Parathyroid adenoma (tissue), 2 donors: ENCODE measurements around the gene IL36B.

Experiments
- H2AFZ ChIP-seq: fragments of 300-600 bp; sonication (generic); one replicate; pipeline ENCODE4 v1.7.0; 2017; ENCODE audit warnings: antibody characterized with exemption, mild to moderate bottlenecking
- H3K27ac ChIP-seq: fragments of 300-600 bp; sonication (generic); one replicate; pipeline ENCODE4 v1.7.0; 2017
- H3K27me3 ChIP-seq: fragments of 300-600 bp; sonication (generic); one replicate; pipeline ENCODE4 v1.7.0; 2017; ENCODE audit warnings: low read length; ENCODE audit not compliant: control insufficient read depth, insufficient read depth
- H3K36me3 ChIP-seq: fragments of 300-600 bp; sonication (generic); one replicate; pipeline ENCODE4 v1.7.0; 2017; ENCODE audit warnings: low read length; ENCODE audit not compliant: control insufficient read depth, insufficient read depth
- H3K4me1 ChIP-seq: fragments of 300-600 bp; sonication (generic); one replicate; pipeline ENCODE4 v1.7.0; 2017; ENCODE audit warnings: control low read depth
- H3K4me2 ChIP-seq: fragments of 300-600 bp; sonication (generic); one replicate; pipeline ENCODE4 v1.7.0; 2017; ENCODE audit warnings: low read length
- H3K4me3 ChIP-seq: fragments of 300-600 bp; sonication (generic); one replicate; pipeline ENCODE4 v1.7.0; 2017; ENCODE audit warnings: low read depth, low read length
- H3K79me2 ChIP-seq: fragments of 300-600 bp; sonication (generic); one replicate; pipeline ENCODE4 v1.7.0; 2017; ENCODE audit warnings: control low read depth
- H3K9ac ChIP-seq: fragments of 300-600 bp; sonication (generic); one replicate; pipeline ENCODE4 v1.7.0; 2017; ENCODE audit warnings: mild to moderate bottlenecking
- H3K9me3 ChIP-seq: fragments of 300-600 bp; sonication (generic); one replicate; pipeline ENCODE4 v1.7.0; 2017; ENCODE audit warnings: low read length; ENCODE audit not compliant: control insufficient read depth
- CTCF ChIP-seq: fragments of 300-600 bp; sonication (generic); IDR thresholded peaks from one replicate; pipeline ENCODE4 v1.7.0; 2017; ENCODE audit warnings: antibody characterized with exemption, mild to moderate bottlenecking
- donor health status: primary hyperparathyroidism.

The IL36B gene

GRCh38 chr2:113093613-113093977, 40.9 kb upstream of the IL36B start:
- no peaks in the 10 kb centered on the region for H3K27me3 ChIP-seq
- H3K9me3 ChIP-seq, result no peaks in the 10 kb centered on the region
- H3K4me1 ChIP-seq, result no peaks in the 10 kb centered on the region
- no peak overlapping the region for H2AFZ ChIP-seq
- H3K27ac ChIP-seq, result no peak overlapping the region
- H3K9ac ChIP-seq, result no peak overlapping the region
- no peak overlapping the region for H3K4me2 ChIP-seq
- no peaks in the 10 kb centered on the region for H3K36me3 ChIP-seq
- no peaks in the 10 kb centered on the region for H3K79me2 ChIP-seq
- H3K4me3 ChIP-seq, result no peak overlapping the region
- no peak for TF ChIP-seq CTCF

DNA sequence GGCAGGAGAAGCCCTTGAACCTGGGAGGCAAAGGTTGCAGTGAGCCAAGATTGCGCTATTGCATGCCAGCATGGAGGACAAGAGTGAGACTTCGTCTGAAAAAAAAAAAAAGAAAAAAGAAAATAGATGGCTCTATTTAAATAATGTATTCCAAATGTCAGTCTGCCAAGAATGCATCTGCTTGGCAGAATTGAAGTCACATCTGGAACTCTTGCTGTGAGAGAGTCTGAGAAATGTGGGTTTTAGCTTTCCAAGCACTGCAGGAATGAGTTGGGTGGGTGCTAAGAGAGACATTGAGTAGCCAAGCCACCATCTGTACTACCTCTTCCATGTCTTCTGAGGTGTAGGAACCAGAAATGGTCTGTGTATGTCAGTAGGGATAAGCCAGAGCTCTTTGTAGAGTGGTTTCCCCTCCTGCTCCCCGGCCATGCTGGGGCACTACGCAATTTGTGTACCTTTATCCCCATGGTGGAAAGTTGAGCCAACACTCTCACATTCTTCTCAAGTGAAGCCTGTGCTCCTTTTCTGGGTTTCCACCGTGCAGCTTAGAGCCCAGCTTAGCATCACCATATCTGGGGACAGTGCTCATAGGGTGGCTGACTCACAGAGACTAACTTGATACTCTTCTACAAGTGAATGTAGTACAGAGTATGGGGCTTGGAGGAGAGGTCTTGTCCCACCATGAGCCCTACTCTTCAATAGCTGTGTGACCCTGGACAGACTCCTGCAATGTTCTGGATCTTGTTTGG, 40.4 kb upstream of the IL36B start:
- no peaks in the 10 kb centered on the region for H3K4me1 ChIP-seq
- no peaks in the 10 kb centered on the region for H3K9me3 ChIP-seq

DNA sequence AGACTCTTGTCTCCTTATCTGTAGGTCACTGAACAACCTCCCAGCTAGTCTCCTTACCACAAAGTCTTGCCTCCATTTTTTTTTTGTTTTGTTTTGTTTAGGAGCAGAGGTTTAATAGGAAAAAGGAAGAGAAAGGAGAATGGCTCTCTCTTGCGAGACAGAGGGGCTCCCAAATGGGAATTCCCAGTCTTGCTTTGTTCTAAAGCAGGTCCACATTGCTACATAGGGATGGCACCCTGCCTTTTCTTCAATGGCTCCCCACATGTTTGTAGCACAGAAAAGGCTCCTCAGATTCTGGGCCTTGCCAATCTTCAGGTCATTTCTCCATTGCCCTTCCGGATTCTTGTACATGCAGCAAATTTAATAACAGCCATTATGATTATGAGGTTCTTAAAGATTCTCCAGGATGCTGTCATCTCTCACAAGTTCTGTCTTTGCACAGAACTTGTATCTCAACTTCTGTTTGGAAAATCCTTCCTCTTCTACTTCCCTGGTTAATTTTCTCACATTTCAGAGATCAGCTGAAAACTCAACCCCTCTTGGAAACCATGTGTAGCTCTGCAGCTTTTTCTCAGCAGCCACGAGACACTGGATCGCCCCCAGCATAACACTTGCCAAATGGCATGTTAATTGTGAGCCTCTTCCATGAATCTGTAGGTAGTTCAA, 38.7 kb upstream of the IL36B start:
- no peak overlapping the region for H3K9ac ChIP-seq
- H3K79me2 ChIP-seq, result no peaks in the 10 kb centered on the region
- H3K4me1 ChIP-seq, result no peaks in the 10 kb centered on the region
- H3K9me3 ChIP-seq, result no peaks in the 10 kb centered on the region
- no peak for TF ChIP-seq CTCF
- H3K4me3 ChIP-seq, result no peak overlapping the region
- H3K27me3 ChIP-seq, result no peaks in the 10 kb centered on the region
- no peak overlapping the region for H3K4me2 ChIP-seq
- no peak overlapping the region for H3K27ac ChIP-seq
- no peak overlapping the region for H2AFZ ChIP-seq
- H3K36me3 ChIP-seq, result no peaks in the 10 kb centered on the region

More for the DNA sequence above, 40.4 kb upstream of the IL36B start:
- no peak overlapping the region for H3K4me3 ChIP-seq
- H3K27ac ChIP-seq, result no peak overlapping the region
- H3K36me3 ChIP-seq, result no peaks in the 10 kb centered on the region
- H3K9ac ChIP-seq, result no peak overlapping the region
- H3K4me2 ChIP-seq, result no peak overlapping the region
- no peaks in the 10 kb centered on the region for H3K79me2 ChIP-seq
- H3K27me3 ChIP-seq, result no peaks in the 10 kb centered on the region
- no peak for TF ChIP-seq CTCF
- H2AFZ ChIP-seq, result no peak overlapping the region

DNA sequence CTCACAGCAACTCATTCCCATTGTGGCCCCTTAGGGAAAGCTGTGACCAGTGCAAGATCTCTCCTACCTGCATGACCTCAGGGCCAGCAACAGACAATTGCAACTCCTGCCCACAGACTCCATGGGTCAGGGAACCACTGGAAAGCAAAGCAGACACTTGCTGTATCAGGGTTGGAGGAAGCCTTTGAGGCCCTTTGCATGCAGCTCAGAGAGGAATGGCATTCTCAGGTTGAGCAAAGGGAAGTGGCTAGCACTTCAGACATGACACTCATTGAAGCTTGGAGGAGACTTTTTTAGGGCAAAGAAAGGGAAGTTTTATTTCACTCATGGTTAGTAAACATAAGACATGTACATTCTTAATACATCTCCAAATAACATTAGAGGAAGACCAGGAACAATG, 37.2 kb upstream of the IL36B start:
- no peaks in the 10 kb centered on the region for H3K36me3 ChIP-seq

More for the DNA sequence above, 37.2 kb upstream of the IL36B start:
- H3K4me2 ChIP-seq, result no peak overlapping the region
- no peaks in the 10 kb centered on the region for H3K9me3 ChIP-seq
- H3K4me3 ChIP-seq, result no peak overlapping the region
- no peaks in the 10 kb centered on the region for H3K4me1 ChIP-seq
- no peak overlapping the region for H2AFZ ChIP-seq
- H3K27ac ChIP-seq, result no peak overlapping the region
- H3K27me3 ChIP-seq, result no peaks in the 10 kb centered on the region
- no peaks in the 10 kb centered on the region for H3K79me2 ChIP-seq
- H3K9ac ChIP-seq, result no peak overlapping the region
- TF ChIP-seq CTCF, result no peak
